K562 (cell line): ENCODE measurements around the gene TNNT1. TPM values are rescaled to one million over a fixed set of nuclear protein-coding genes. Genes with fewer than 3 reads are reported as not detected.

Experiments
- ATAC-seq: fragments of 200-7000 bp; cut with Tn5 transposase; 3 replicates; pipeline ENCODE4 v1.9.1; 2020; ENCODE audit warnings: moderate library complexity
- BruUV-seq: library from RNA; stranded (reverse); fragments of 400-500 nt; replicated peaks from 2 replicates; lab custom pipeline; 2021; lab: Mats Ljungman, UMichigan
- CTCF ChIA-PET: fragments of 300-600 bp; formaldehyde crosslinking; extraction: SDS; loops from one replicate; lab custom pipeline; 2021; ENCODE audit warnings: low intra/inter-chr PET ratio; lab: Yijun Ruan, JAX
- POLR2A ChIA-PET: fragments of 300-600, 350-650 bp; sonication (Branson Sonifier 250); formaldehyde crosslinking; extraction: SDS; loops from one replicate; lab custom pipeline; 2021; ENCODE audit warnings: antibody characterized with exemption, inconsistent platforms; lab: Yijun Ruan, JAX
- DNase-seq, 4 experiments: peaks; one replicate each; pipeline versions ENCODE4 v3.0.0 to v3.0.0-alpha.2; 2011 to 2018; ENCODE audit warnings: low spot score in 3 of 4, mixed read lengths in 3 of 4; ENCODE audit errors: extremely low read depth in 1 of 4
- FAIRE-seq: peaks from 2 replicates; lab custom pipeline; 2011; peaks lifted over from hg19 to GRCh38; lab: Jason Lieb, UNC
- H2AFZ ChIP-seq: 2 replicates; pipeline ENCODE4 v1.6.0; 2011; ENCODE audit warnings: low read depth, low read length, control low read depth, inconsistent platforms
- H3K27ac ChIP-seq: fragments of 200-600 bp; 3 replicates; pipeline ENCODE4 v1.8.0; 2011; ENCODE audit warnings: low read depth, mild to moderate bottlenecking, control low read depth, inconsistent platforms, low read length, moderate library complexity, mixed read lengths; ENCODE audit errors: extremely low read depth
- H3K27me3 ChIP-seq, 2 experiments: fragments of 300-600 bp in 1 of 2; 2 replicates in 1 of 2; 3 replicates in 1 of 2; pipeline versions ENCODE4 v1.6.0 to v1.8.0; 2011; ENCODE audit warnings: inconsistent platforms in 2 of 2, low read length in 2 of 2, mild to moderate bottlenecking in 1 of 2, mixed read lengths in 1 of 2, moderate library complexity in 1 of 2; ENCODE audit not compliant: control insufficient read depth in 2 of 2, insufficient read depth in 2 of 2
- H3K36me3 ChIP-seq: fragments of 300-600 bp; 3 replicates; pipeline ENCODE4 v1.8.0; 2011; ENCODE audit warnings: mild to moderate bottlenecking, low read length, inconsistent platforms; ENCODE audit not compliant: control insufficient read depth, insufficient read depth
- H3K4me1 ChIP-seq, 2 experiments: fragments of 200-600 bp in 1 of 2; replicated peaks in 1 of 2; 2 replicates in 1 of 2; 3 replicates in 1 of 2; pipeline versions ENCODE4 v1.5.1 to v1.8.0; 2011; ENCODE audit warnings: inconsistent platforms in 2 of 2, low read length in 2 of 2, mild to moderate bottlenecking in 1 of 2, mixed read lengths in 1 of 2, moderate library complexity in 1 of 2; ENCODE audit not compliant: control insufficient read depth in 2 of 2, insufficient read depth in 2 of 2
- H3K4me2 ChIP-seq: 2 replicates; pipeline ENCODE4 v1.6.1; 2011; ENCODE audit warnings: low read length, control low read depth, inconsistent platforms, mixed read lengths; ENCODE audit not compliant: insufficient read depth
- H3K4me3 ChIP-seq: fragments of 200-600 bp; sonication (generic), shearing (Covaris generic); 2 replicates; pipeline ENCODE4 v1.5.1; 2016; ENCODE audit warnings: control low read depth, inconsistent platforms
- H3K79me2 ChIP-seq: fragments of 200-600 bp; 3 replicates; pipeline ENCODE4 v1.8.0; 2011; ENCODE audit warnings: low read length, inconsistent platforms; ENCODE audit not compliant: control insufficient read depth, insufficient read depth
- H3K9ac ChIP-seq, 2 experiments: 2 replicates each; pipeline versions ENCODE4 v1.6.0 to v1.6.1; 2011; ENCODE audit warnings: low read depth in 2 of 2, low read length in 2 of 2, control low read depth in 1 of 2, inconsistent platforms in 1 of 2, mild to moderate bottlenecking in 1 of 2, mixed read lengths in 1 of 2; ENCODE audit not compliant: insufficient read depth in 1 of 2
- H3K9me1 ChIP-seq: one replicate; pipeline ENCODE4 v1.6.0; 2011; ENCODE audit warnings: inconsistent platforms, mild to moderate bottlenecking, low read length, moderate library complexity; ENCODE audit not compliant: control insufficient read depth, insufficient read depth
- H3K9me3 ChIP-seq: replicated peaks from 2 replicates; pipeline ENCODE4 v1.5.1; 2011; ENCODE audit warnings: low read depth, low read length, inconsistent platforms; ENCODE audit not compliant: control insufficient read depth, insufficient read depth
- H4K20me1 ChIP-seq: replicated peaks from 2 replicates; pipeline ENCODE4 v1.6.1; 2011; ENCODE audit warnings: low read length, inconsistent platforms, mixed read lengths; ENCODE audit not compliant: control insufficient read depth, insufficient read depth
- BCOR ChIP-seq: fragments of 450-650 bp; IDR thresholded peaks from 2 replicates; pipeline ENCODE4 v1.6.1; 2016
- CHD1 ChIP-seq: fragments of 200-600 bp; sonication (generic); IDR thresholded peaks from one replicate; pipeline ENCODE4 v1.6.1; 2012; ENCODE audit warnings: mild to moderate bottlenecking, moderate library complexity, low read length, inconsistent platforms
- HMG20B ChIP-seq: fragments of 250-450 bp; sonication (Bioruptor Pico); IDR thresholded peaks from 2 replicates; pipeline ENCODE4 v1.5.0; 2021; ENCODE audit warnings: mild to moderate bottlenecking
- HOXB6 ChIP-seq: fragments of 250-450 bp; sonication (Bioruptor Pico); IDR thresholded peaks from 2 replicates; pipeline ENCODE4 v1.5.1; 2022; ENCODE audit warnings: mild to moderate bottlenecking, borderline replicate concordance
- ILF3 ChIP-seq: fragments of 450-650 bp; IDR thresholded peaks from 2 replicates; pipeline ENCODE4 v1.6.1; 2018; ENCODE audit warnings: antibody characterized with exemption, mild to moderate bottlenecking, moderate library complexity, borderline replicate concordance
- KLF6 ChIP-seq: fragments of 250-450 bp; sonication (Bioruptor Pico); IDR thresholded peaks from 2 replicates; pipeline ENCODE4 v1.4.0; 2020; ENCODE audit warnings: mild to moderate bottlenecking, moderate library complexity, borderline replicate concordance
- RB1 ChIP-seq: fragments of 450-650 bp; IDR thresholded peaks from 2 replicates; pipeline ENCODE4 v1.6.1; 2017; ENCODE audit warnings: low read depth, mild to moderate bottlenecking
- SIN3B ChIP-seq: fragments of 450-650 bp; IDR thresholded peaks from 2 replicates; pipeline ENCODE4 v1.6.1; 2017; ENCODE audit warnings: low read depth, mild to moderate bottlenecking, moderate library complexity
- SIRT6 ChIP-seq: IDR thresholded peaks from one replicate; pipeline ENCODE4 v1.6.1; 2012; ENCODE audit warnings: low read depth, mild to moderate bottlenecking, control low read depth, inconsistent platforms, low read length, moderate library complexity
- SRF ChIP-seq, 2 experiments: fragments of 250-450, 450-650 bp in 1 of 2; sonication (Bioruptor Pico) in 1 of 2; sonication (generic) in 1 of 2; formaldehyde crosslinking; IDR thresholded peaks; 2 replicates each; pipeline versions ENCODE4 v1.5.0 to v1.5.1; 2020 to 2022; ENCODE audit warnings: mild to moderate bottlenecking in 1 of 2, missing genetic modification reagents in 1 of 2
- STAT5B ChIP-seq: fragments of 250-450 bp; sonication (Bioruptor Pico); IDR thresholded peaks from 2 replicates; pipeline ENCODE4 v1.8.0; 2021; ENCODE audit warnings: mild to moderate bottlenecking, inconsistent platforms
- ZBED1 ChIP-seq: IDR thresholded peaks from 2 replicates; pipeline ENCODE4 v1.6.1; 2014
- ZNF175 ChIP-seq: fragments of 200-800 bp; sonication (Bioruptor generic); IDR thresholded peaks from 2 replicates; pipeline ENCODE4 v1.6.1; 2016; ENCODE audit warnings: low read depth, mild to moderate bottlenecking, missing genetic modification characterization, missing compliant biosample characterization
- ZNF217 ChIP-seq: sonication (generic); formaldehyde crosslinking; IDR thresholded peaks from 2 replicates; pipeline ENCODE4 v1.8.0; 2022; ENCODE audit warnings: mild to moderate bottlenecking, missing genetic modification reagents
- ZNF431 ChIP-seq: sonication (generic); formaldehyde crosslinking; IDR thresholded peaks from 2 replicates; pipeline ENCODE4 v1.8.0; 2022; ENCODE audit warnings: mild to moderate bottlenecking, missing genetic modification reagents
- ZNF707 ChIP-seq: fragments of 250-450 bp; sonication (Bioruptor Pico); conservative IDR thresholded peaks from 2 replicates; pipeline ENCODE4 v1.8.0; 2022; ENCODE audit warnings: inconsistent platforms, mild to moderate bottlenecking, moderate library complexity
- WGBS: fragments of 100-300 bp; shearing (Covaris generic); methylation state at CpG from one replicate; pipeline ENCODE4 v1.1.6; 2016; ENCODE audit warnings: low coverage, mixed read lengths; ENCODE audit not compliant: insufficient coverage; ENCODE audit errors: missing lambda C conversion rate; 5-methylcytosine and 5-hydroxymethylcytosine counted together
- in situ Hi-C: fragments of 300-500 bp; cut with MboI; formaldehyde crosslinking; loops from 4 replicates; pipeline ENCODE4 v1.15.0; 2018; ENCODE audit warnings: inconsistent platforms, mixed read lengths
- intact Hi-C: fragments of 100-400 bp; cut with micrococcal nuclease; formaldehyde crosslinking; loops from 2 replicates; pipeline ENCODE4 v1.14.2; 2022
- polyA plus RNA-seq, 8 experiments: library from polyadenylated mRNA; depleted of rRNA in 4 of 8; stranded (reverse) in 5 of 8; unstranded in 3 of 8; fragments of >200 nt; fragmentation: Nextera tagmentation in 2 of 8; fragmentation: Illumina TruSeq in 1 of 8; extraction: Ambion mirVana in 2 of 8; extraction: Trizol in 1 of 8; gene quantifications; 2 replicates each; pipeline versions ENCODE4 v1.2.1 to v1.2.3, GENCODE V29; 2011 to 2014; ENCODE audit warnings: inconsistent platforms in 1 of 8, missing spikeins in 1 of 8
- total RNA-seq, 7 experiments: library from RNA; depleted of rRNA in 6 of 7; stranded (reverse); fragments of >200 nt in 6 of 7; fragmentation: Illumina TruSeq in 2 of 7; extraction: Trizol in 2 of 7; gene quantifications; 2 replicates each; pipeline versions ENCODE4 v1.2.1 to v1.2.3, GENCODE V29; 2011 to 2021; ENCODE audit warnings: low replicate concordance in 1 of 7
- TF ChIP-seq, protein P1 (sequence below): fragments of 250-450 bp; sonication (Bioruptor Pico); IDR thresholded peaks from 2 replicates; pipeline ENCODE4 v1.8.0; 2022; ENCODE audit warnings: moderate library complexity, mild to moderate bottlenecking, inconsistent platforms

Gene TNNT1
- total and polyA plus RNA-seq, 9 of the 15 experiments (the other 6 are each of a cell fraction or from before 2014, with no cell fraction given) = 31.8 to 390 (median 227) TPM

DNA sequence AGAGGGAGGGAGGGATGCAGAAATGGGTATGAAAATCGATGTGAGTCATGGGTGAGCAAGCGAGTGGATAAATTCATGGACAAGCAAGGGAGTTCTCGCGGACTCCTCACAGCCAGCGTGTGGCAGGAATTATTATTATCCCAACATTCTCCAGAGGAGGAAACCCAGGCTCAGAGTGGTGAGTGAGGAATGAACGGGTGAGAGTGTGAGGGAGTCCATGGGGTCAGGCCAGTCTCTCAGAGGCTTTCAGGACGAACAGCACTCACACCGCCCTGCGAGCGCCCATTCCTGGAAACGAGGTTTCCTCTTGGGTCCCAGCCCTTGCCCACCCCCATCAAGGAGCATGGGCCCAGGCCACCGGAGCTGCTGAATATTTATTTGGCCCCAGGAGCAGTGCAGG lies 23.7 kb upstream of the TNNT1 start:
- Histone ChIP-seq H3K36me3 (no peaks in the 10 kb centered on the region), H3K27ac (no peak overlapping the region), H2AFZ (no peak overlapping the region), H4K20me1 (no peaks in the 10 kb centered on the region), H3K79me2 (no peaks in the 10 kb centered on the region; the same call in 2 of the 3 replicates), H3K27me3 (no peaks in the 10 kb centered on the region), H3K4me1 (peaks cover 24 to 36% of the 10 kb centered on the region in 2 experiments; a peak in 4 of 5 replicates), H3K9me1 (no peaks in the 10 kb centered on the region), H3K4me3 (no peak overlapping the region), H3K9me3 (no peaks in the 10 kb centered on the region), H3K4me2 (peak overlapping the region; percentile 88), H3K9ac (peak overlapping the region in 1 of 2 experiments; percentile 92; a peak in 1 of 4 replicates)
- intact Hi-C loops = no loop called here
- ATAC-seq = no peak
- POLR2A ChIA-PET = no interaction called here
- in situ Hi-C loops = loop anchor here (25.0 kb wide), 1 partner anchor 965 kb away; the partner anchor contains the start of gene ZNF444
- no peak for FAIRE-seq
- CTCF ChIA-PET = no interaction called here
- 72% methylated on average over 10 of the region's 12 CpGs for WGBS
- TSS peak; percentile 45 for BruUV-seq
- DNase-seq = no peak
- TF ChIP-seq ILF3 = no peak
- TF ChIP-seq ZNF431 (CRISPR knock-in tag) = no peak
- TF ChIP-seq, protein P1, sequence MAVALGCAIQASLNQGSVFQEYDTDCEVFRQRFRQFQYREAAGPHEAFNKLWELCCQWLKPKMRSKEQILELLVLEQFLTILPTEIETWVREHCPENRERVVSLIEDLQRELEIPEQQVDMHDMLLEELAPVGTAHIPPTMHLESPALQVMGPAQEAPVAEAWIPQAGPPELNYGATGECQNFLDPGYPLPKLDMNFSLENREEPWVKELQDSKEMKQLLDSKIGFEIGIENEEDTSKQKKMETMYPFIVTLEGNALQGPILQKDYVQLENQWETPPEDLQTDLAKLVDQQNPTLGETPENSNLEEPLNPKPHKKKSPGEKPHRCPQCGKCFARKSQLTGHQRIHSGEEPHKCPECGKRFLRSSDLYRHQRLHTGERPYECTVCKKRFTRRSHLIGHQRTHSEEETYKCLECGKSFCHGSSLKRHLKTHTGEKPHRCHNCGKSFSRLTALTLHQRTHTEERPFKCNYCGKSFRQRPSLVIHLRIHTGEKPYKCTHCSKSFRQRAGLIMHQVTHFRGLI = no peak
- no peak for TF ChIP-seq HMG20B (CRISPR knock-in tag)
- no peak for TF ChIP-seq SIRT6
- no peak for TF ChIP-seq ZNF175 (CRISPR knock-in tag)
- TF ChIP-seq ZNF707 = no peak
- no peak for TF ChIP-seq STAT5B (CRISPR knock-in tag)
- no peak for TF ChIP-seq CHD1
- no peak for TF ChIP-seq SIN3B
- TF ChIP-seq ZNF217 (CRISPR knock-in tag) = no peak
- no peak for TF ChIP-seq HOXB6
- TF ChIP-seq SRF (CRISPR knock-in tag; IDR thresholded peaks at IDR 0.05) = no peak
- no peak for TF ChIP-seq RB1
- TF ChIP-seq BCOR = no peak
- no peak for TF ChIP-seq ZBED1
- TF ChIP-seq KLF6 (CRISPR knock-in tag) = no peak
- TF ChIP-seq, all 486 proteins: peak for 0
